Measurements from ENCODE around the gene TFF2. TPM values are rescaled to one million over a fixed set of nuclear protein-coding genes. Genes with fewer than 3 reads are reported as not detected.

TFF2 gene
- total and polyA plus RNA-seq, 7 donors, result not detected

DNA sequence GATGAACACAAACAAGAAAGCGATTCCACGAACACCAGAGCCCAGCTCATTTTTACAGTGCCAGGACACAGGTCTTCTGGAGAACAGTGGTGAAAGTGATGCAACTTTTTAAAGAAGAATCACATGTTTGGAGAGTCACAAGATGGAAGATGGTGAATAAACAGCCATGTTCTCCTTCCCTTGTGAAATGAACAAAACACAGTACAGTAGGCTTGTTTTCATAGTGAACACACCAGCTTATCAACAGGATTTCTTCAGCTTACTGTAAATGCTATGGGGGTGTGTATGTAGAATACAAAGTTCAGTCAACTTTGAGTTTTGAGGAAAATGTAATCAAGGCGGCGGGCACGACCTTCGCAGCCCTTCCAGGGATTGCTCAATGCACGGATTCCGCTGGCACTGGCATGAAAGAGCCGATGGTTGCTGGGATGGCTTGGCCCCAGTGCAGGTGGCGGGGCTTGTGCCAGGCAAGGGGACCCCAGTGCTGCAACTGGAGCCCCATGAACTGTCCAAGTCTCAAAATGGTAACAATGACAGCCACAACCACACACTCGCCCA is 35.3 kb upstream of the TFF2 start:
- intact Hi-C loops (cut with DNase I), result loop anchor here in 1 of 2 donors (10.0 kb wide), 1 partner anchor 241 kb away; no protein-coding TSS in a partner anchor
- H3K4me1 ChIP-seq, result no peaks in the 10 kb centered on the region
- DNase-seq, result peak in 1 of 2 donors; percentile 42
- H3K36me3 ChIP-seq (ENCODE audit: insufficient read depth in 1 of 2, low read depth in 1 of 2), result no peaks in the 10 kb centered on the region
- WGBS, 3 donors, result 87 to 89% (median 88%) methylated on average over 11 of the region's 11 CpGs
- no peak for ATAC-seq
- peaks cover 0 to 33% (median 5%) of the 10 kb centered on the region in 3 donors for H3K27me3 ChIP-seq (ENCODE audit: insufficient read depth in 3 of 3, low read length in 2 of 3)
- no peaks in the 10 kb centered on the region for H3K9me3 ChIP-seq
- TF ChIP-seq, protein P1, sequence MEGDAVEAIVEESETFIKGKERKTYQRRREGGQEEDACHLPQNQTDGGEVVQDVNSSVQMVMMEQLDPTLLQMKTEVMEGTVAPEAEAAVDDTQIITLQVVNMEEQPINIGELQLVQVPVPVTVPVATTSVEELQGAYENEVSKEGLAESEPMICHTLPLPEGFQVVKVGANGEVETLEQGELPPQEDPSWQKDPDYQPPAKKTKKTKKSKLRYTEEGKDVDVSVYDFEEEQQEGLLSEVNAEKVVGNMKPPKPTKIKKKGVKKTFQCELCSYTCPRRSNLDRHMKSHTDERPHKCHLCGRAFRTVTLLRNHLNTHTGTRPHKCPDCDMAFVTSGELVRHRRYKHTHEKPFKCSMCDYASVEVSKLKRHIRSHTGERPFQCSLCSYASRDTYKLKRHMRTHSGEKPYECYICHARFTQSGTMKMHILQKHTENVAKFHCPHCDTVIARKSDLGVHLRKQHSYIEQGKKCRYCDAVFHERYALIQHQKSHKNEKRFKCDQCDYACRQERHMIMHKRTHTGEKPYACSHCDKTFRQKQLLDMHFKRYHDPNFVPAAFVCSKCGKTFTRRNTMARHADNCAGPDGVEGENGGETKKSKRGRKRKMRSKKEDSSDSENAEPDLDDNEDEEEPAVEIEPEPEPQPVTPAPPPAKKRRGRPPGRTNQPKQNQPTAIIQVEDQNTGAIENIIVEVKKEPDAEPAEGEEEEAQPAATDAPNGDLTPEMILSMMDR (IDR thresholded peaks at IDR 0.05), result no peak
- H3K27ac ChIP-seq, result no peak overlapping the region
- no peak overlapping the region for H3K4me3 ChIP-seq

- 94 to 96% (median 95%) methylated on average over 5 of the region's 5 CpGs for WGBS, 3 donors
- H3K4me1 ChIP-seq, result no peaks in the 10 kb centered on the region
- no peak overlapping the region for H3K4me3 ChIP-seq
- intact Hi-C loops (cut with DNase I), result loop anchor here in 1 of 2 donors (10.0 kb wide), 1 partner anchor 241 kb away; no protein-coding TSS in a partner anchor
- peaks cover 0 to 28% (median 5%) of the 10 kb centered on the region in 3 donors for H3K27me3 ChIP-seq (ENCODE audit: insufficient read depth in 3 of 3, low read length in 2 of 3)
- no peaks in the 10 kb centered on the region for H3K36me3 ChIP-seq (ENCODE audit: insufficient read depth in 1 of 2, low read depth in 1 of 2)
- TF ChIP-seq, protein P1 (IDR thresholded peaks at IDR 0.05), result no peak
- ATAC-seq (no peak), DNase-seq (peak in 1 of 2 donors; percentile 12)
- H3K9me3 ChIP-seq, result no peaks in the 10 kb centered on the region
- no peak overlapping the region for H3K27ac ChIP-seq
Measured at GRCh38 chr21:42385619-42386018, 34.8 kb upstream of the TFF2 start.

DNA sequence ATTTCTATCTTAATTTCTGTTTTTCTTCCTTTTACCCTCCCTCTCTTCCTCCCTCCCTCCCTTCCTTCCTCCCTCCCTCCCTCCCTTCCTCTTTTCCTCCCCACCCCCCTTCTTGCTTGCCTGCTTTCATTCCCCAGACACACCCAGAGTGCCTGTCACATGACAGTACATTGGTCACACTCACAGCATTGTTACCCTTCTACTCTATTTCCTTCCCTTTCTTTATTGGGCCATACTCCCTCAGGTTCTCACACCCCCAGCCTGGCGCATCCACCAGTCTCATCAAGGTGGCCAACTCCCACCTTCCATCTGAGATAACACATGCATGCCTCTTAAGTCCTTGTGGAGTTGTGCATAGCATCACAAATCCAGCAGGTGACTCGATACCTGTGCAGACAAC is 34.2 kb upstream of the TFF2 start:
- intact Hi-C loops (cut with DNase I), result loop anchor here in 1 of 2 donors (10.0 kb wide), 1 partner anchor 240 kb away; no protein-coding TSS in a partner anchor
- H3K4me1 ChIP-seq, result no peaks in the 10 kb centered on the region
- H3K27ac ChIP-seq, result no peak overlapping the region
- H3K9me3 ChIP-seq, result no peaks in the 10 kb centered on the region
- ATAC-seq (no peak), DNase-seq (no peak)
- WGBS, 3 donors, result 83 to 90% (median 87%) methylated on average over 2 of the region's 2 CpGs
- no peaks in the 10 kb centered on the region for H3K36me3 ChIP-seq (ENCODE audit: insufficient read depth in 1 of 2, low read depth in 1 of 2)
- H3K27me3 ChIP-seq (ENCODE audit: insufficient read depth in 3 of 3, low read length in 2 of 3), result peaks cover 0 to 21% (median 7%) of the 10 kb centered on the region in 3 donors
- no peak overlapping the region for H3K4me3 ChIP-seq
- TF ChIP-seq, protein P1 (IDR thresholded peaks at IDR 0.05), result no peak

DNA sequence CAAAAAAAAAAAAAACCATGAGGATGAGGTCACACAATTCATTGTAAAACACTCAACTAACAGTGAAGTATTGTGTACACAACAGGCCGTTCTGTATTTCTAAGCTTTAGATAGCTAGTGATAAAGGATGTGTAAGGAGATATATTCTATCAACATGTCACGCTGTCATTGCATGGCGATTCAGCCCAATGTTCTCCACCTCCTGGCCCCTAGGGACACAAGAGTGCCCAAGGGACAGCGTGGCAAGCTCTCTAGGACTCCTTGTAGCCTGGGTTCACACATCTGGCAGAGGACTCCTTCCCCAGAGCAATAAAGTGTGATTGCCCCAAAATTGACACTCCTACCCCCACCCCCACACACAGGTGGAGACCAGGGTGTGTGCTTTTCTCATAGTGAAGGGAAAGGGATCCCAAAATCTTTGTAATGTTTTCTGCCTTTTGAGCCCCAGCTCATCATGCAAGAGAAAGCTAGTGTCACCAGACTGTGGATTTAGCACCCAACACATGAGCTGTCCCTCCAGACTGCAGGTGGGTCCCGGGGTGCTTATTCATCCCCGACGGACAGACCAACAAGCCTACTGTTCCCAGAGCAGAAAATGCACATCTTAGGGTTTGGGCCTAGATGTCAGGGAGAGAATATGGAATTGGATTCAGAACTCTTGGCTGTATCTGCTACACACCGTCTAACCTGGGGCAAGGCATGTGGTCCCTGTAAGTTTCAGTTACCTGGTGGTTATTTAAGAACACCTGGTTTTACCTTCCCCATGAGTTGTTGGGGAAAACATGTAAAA is 33.6 kb upstream of the TFF2 start:
- Histone ChIP-seq H3K27me3 (ENCODE audit: insufficient read depth in 3 of 3, low read length in 2 of 3) (peaks cover 0 to 15% (median 7%) of the 10 kb centered on the region in 3 donors), H3K36me3 (ENCODE audit: insufficient read depth in 1 of 2, low read depth in 1 of 2) (no peaks in the 10 kb centered on the region), H3K9me3 (no peaks in the 10 kb centered on the region), H3K27ac (no peak overlapping the region), H3K4me1 (no peaks in the 10 kb centered on the region), H3K4me3 (no peak overlapping the region)
- DNase-seq (peak in 1 of 2 donors; percentile 6), ATAC-seq (no peak)
- TF ChIP-seq, protein P1 (IDR thresholded peaks at IDR 0.05), result no peak
- WGBS, 3 donors, result 68 to 74% (median 73%) methylated on average over 8 of the region's 8 CpGs
- intact Hi-C loops (cut with DNase I), result loop anchor here in 1 of 2 donors (10.0 kb wide), 1 partner anchor 240 kb away; no protein-coding TSS in a partner anchor

Measured in psoas muscle (tissue), 8 donors.